SK-N-MC (cell line): ENCODE results near the gene TRABD2B.

Experiments used
- EZH2 ChIP-seq: fragments of 200-600 bp; sonication (generic); IDR thresholded peaks from one replicate; pipeline ENCODE4 v1.6.1; 2017; ENCODE audit warnings: antibody characterized with exemption
- POLR2AphosphoS5 ChIP-seq: IDR thresholded peaks from 2 replicates; pipeline ENCODE4 v1.6.1; 2012; ENCODE audit warnings: mild to moderate bottlenecking, low read depth, low read length, borderline replicate concordance

GRCh38 chr1:47823040-47823808, 174.0 kb downstream of the TRABD2B start:
- no peak for TF ChIP-seq EZH2
- TF ChIP-seq POLR2AphosphoS5 = no peak
